ENCODE results near the gene PLA2G4D.

The PLA2G4D gene

DNA sequence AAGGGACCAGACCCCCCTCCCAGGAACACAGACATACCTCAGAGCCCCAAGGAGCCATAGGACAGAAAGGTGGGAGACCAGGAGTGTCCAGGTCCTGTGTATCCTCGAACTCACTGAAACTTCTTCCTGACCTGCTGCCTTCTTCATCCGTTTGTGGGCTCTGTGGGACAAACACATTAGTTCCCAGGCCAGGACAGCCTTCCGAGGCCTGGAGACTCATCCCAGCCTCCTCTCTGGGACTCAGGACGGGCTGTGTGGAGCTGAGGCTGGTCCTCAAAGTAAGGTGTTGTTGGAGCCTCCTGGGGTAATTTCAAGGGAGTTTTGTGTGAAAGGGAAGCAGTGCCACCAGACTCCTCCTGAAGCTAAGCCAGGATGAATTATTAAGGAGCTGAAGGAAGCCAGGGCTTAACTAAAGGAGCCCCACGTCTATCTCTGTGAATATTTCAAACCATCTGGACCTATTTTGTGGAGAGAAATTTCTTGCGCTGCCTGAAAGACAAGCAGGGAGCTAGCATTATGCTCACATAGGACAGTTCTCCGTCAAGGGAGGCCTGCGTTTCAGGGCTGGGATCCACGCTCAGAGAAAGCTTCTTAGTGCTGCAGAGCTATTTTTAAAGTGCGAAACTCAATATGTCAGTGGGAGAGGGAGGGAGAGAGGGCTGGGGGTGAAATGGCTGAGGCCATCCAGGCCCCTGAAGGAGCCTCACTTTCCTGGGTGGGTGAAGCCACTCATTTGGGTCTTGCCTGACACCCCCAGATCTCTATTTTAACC is 43.7 kb downstream of the PLA2G4D start:
- DNase-seq (ENCODE audit: low read depth) = no peak

DNA sequence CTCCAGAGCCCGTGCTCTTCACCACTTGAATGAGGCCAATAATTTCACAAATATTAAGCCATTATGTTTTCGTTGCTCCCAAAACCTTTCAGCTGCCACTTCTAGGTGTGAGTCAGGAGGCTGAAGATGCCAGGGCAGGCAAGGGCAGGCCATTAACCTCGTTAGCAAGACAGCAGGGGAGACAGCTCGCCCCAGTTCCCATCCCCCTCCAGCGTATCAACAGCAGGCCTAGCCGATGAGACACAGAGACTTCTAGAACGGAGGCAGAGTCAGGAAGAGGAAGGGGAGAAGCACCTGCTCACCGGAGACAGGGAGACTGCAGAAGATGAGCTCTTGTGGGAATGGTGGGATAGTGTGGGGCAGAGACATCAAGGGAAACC is 45.6 kb downstream of the PLA2G4D start:
- DNase-seq (ENCODE audit: low read depth) = no peak

DNA sequence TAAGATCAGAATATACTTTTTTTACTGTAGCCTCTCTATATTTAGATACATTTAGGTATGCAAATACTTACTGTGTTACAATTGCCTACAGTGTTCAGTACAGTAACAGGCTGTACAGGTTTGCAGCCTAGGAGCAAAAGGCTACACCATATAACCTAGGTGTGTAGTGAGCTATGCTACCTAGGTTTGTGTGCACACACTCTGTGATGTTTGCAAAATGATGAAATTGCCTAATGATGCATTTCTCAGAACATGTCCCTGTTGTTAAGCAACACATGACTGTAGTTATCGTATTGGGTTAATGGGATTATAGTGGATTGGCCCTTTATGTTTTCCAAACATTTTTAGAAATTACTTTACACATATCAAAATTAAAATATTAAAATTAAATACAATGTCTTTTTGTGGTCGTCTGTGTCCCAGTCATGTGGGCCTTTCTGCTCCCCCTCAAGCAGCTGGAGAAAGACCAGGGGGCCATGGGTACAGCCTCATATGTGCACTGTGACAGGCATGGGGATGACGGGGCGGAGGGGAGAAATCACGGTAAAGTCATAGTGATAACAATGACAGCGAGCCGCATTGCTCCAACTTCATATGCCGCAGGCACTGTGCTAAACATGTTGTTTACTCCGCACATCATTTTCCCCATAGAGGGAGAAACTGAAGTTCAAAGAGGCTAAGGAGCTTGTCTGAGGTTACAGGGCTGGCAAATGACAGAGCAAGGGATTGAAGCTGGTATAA is 46.1 kb downstream of the PLA2G4D start:
- DNase-seq (ENCODE audit: low read depth) = no peak

DNA sequence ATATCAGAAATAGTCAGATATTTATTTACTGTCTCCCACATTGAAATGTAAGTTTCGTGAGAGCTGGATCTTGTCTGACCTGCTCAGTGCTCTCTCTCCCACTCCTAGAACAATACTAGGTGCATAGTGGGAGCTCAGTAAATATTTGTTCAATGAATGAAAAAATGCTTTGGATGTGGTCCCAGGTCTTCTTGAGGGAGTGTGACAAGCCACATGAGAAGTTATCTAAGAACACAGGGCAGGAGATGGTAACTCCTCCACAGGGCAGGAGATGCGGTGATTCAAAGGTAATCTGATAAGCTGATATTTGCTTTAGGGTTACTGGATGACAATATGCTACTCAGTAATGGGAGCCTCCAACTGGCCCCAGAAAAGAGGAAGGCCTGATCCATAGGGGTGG is 47.8 kb downstream of the PLA2G4D start:
- DNase-seq (ENCODE audit: low read depth) = no peak

DNA sequence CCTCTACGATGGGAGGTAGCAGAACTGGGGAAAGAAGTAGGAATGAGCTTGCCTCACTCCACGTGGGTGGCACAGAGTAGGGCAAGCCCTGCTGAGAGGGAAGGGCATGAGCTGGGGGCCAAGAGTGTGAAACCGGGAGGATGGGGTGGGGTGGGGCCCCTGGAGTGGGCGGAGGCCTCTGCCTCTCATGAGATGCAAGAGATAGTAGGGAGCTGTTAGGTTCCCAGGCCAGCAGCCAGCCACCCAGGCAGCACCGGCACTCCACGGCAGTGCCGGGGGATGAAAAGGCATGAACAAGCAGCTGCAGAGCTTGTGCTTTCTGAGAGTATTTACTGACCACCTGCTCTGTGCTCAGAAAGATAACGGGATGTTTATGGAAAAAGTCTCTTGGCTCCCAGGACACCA is 49.1 kb downstream of the PLA2G4D start:
- no peak for DNase-seq (ENCODE audit: low read depth)

DNA sequence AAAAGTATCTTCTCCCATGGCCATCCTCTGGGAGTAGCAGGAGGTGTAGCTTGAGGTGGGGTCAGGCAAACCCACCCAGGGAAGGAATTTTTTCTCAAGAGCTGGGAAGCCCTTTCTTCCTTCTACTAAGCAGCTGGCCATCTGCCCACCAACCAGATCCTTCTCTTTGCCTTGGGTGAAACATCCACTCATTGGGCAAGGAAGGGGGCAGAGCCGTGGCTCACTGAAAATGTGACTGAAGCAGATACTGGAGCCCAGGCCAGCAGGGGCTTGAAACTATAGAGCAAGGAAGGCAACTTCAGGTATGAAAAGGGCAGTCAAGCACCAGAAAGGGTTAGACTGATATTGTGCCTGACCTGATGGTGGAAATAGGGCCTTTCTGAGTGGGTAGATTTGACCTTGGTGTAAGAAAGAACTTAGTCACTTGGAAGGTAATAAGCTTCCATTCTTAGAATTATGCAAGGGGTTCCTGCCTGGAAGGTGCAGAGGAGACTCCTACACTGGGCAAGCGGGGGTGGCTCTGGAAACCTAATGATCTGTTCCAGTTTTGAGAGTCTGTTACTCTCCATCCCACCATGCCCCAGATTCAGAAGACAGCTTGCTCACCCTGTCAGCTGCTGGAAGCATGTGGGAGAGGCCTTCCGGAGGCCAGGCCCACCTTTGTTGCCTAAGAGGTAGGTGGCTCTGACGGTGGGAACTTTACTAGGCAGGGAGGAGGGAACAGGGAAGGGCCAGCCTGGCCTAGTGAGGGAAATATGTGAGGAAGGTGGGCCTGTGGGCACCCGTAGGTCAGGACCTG is 51.6 kb downstream of the PLA2G4D start:
- no peak for DNase-seq (ENCODE audit: low read depth)

- no peak for DNase-seq (ENCODE audit: low read depth)
These were observed 56.0 kb downstream of the PLA2G4D start for GRCh38 chr15:42038401-42038800.

- DNase-seq (ENCODE audit: low read depth) = no peak
These were observed 56.7 kb downstream of the PLA2G4D start for GRCh38 chr15:42037656-42038055.

DNA sequence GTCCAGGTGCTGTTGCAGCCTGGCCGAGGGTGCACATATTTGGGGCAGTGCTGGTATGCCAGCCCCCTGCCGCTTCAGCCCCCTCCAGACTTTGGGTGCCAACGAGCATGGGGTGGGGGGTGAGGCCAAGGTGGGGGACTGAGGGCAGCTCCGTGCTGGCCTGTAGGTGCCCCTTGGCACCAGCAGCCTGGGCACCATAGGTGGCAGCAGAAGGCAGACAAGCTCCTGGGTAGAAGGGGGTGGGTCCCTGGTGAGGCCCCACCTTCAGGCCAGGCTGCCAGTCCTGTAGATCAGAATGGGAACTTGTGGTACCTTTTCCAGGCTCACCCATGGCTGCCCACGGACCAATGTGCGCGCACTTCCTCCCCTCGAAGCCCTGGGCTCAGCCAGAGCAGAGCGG is 57.4 kb downstream of the PLA2G4D start:
- DNase-seq (ENCODE audit: low read depth) = no peak

DNA sequence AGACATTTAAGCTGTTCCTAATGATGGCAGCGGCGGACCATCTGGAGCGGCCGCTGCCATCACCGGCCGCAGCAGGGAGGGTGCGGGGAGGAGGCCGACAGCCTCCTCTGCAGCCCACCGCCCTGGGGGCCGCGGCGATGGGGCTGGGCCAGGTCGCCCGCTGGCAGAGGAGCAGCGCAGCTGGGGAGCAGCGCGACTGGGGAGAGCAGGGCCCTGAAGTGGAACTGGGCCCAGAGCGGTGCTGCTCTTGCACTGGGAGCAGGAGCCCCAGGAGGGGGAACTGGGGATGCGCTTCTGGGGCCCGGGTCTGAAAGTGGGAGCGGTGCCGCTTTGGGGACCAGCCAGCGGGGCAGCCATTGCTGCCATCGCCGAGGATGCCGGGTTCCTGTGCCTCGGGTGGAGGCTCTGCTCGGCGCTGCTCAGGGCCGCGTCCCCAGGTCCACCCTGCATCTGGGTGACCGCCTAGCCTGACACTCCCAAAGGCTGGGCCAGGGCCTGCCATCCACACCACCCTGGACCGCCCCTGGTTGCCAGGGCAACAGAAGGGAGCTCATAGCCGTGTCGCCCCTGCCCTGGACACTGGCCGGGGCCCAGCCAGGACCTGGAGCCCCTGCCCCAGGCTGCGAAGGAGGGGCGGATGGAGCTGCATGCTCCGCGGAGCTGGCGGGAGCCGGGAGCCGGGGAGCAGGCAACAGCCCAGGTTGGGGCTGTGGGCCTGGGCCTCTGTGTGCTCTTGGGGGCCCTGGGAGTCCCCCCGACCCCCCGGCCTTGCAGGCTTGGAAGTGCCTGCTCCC is 58.1 kb downstream of the PLA2G4D start:
- DNase-seq (ENCODE audit: low read depth) = no peak

- DNase-seq (ENCODE audit: low read depth) = no peak
These were observed 59.0 kb downstream of the PLA2G4D start for GRCh38 chr15:42035435-42035761.

- no peak for DNase-seq (ENCODE audit: low read depth)
These were observed 59.5 kb downstream of the PLA2G4D start for GRCh38 chr15:42034628-42035434.

DNA sequence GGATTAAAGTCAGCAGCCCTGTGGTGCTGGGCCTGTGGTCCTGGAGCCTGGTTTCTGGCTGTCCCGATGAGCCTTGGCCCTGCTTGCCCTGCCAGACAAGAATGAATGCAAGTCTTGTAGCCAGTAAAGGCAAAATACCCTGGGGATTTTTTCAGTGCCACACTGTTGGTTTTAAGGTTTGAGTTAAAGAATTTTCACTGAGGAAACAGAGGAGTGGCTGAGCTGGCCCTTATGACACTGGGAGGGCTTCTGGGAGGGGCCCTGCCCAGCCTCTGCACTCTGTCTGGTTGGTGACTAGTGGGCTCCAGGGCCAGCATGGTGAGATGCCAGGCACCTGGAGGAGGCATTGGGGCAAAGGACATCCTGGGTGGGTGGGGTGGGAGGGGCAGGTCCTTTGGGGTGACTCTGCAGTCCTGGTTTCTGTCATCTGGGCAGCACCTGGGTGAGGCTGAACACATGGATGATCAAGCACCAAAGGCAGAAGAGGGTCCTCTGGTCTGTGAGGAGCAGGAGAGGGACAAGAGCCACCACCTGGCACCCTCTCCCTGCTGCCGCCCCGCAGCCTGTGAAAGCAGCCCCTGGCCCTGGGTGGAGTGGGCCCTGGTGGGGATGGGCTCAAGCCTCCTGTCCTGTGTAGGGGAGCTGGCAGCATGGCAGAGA is 61.0 kb downstream of the PLA2G4D start:
- no peak for DNase-seq (ENCODE audit: low read depth)

- no peak for DNase-seq (ENCODE audit: low read depth)
These were observed 61.8 kb downstream of the PLA2G4D start for GRCh38 chr15:42032376-42033213.

GRCh38 chr15:42031198-42031915 is 63.0 kb downstream of the PLA2G4D start:
- no peak for DNase-seq (ENCODE audit: low read depth)

- no peak for DNase-seq (ENCODE audit: low read depth)
These were observed 66.8 kb downstream of the PLA2G4D start for GRCh38 chr15:42027521-42027920.

GRCh38 chr15:42024303-42024702 is 70.1 kb downstream of the PLA2G4D start:
- no peak for DNase-seq (ENCODE audit: low read depth)

GRCh38 chr15:42021593-42021992 is 72.8 kb downstream of the PLA2G4D start:
- DNase-seq (ENCODE audit: low read depth) = no peak

- no peak for DNase-seq (ENCODE audit: low read depth)
These were observed 73.6 kb downstream of the PLA2G4D start, which contains the start of gene PLA2G4E for GRCh38 chr15:42020713-42021273. Gene PLA2G4E (minus strand): TSS chr15:42021042. CDS start chr15:42021030, 12 bp downstream.

Measured in activated T-cell treated with anti-CD3 and anti-CD28 coated beads for 24 hours (primary cell).